Suprapubic skin (tissue), 4 donors: ENCODE results near the gene FHOD3. TPM values are rescaled to one million over a fixed set of nuclear protein-coding genes. Genes with fewer than 3 reads are reported as not detected.

Experiments
- DNase-seq, 2 donors: peaks; one replicate each; pipeline ENCODE4 v3.0.0-alpha.2; 2019; ENCODE audit warnings: low spot score in 2 of 2
- H3K27ac ChIP-seq: fragments of 200-600 bp; sonication (generic); one replicate; pipeline ENCODE4 v1.5.1; 2019
- H3K27me3 ChIP-seq: fragments of 200-600 bp; sonication (generic); one replicate; pipeline ENCODE4 v1.5.1; 2019
- H3K36me3 ChIP-seq: fragments of 200-600 bp; sonication (generic); one replicate; pipeline ENCODE4 v1.5.1; 2019
- H3K4me1 ChIP-seq: fragments of 200-600 bp; sonication (generic); one replicate; pipeline ENCODE4 v1.5.1; 2019
- H3K4me3 ChIP-seq: fragments of 200-600 bp; sonication (generic); one replicate; pipeline ENCODE4 v1.5.1; 2019; ENCODE audit warnings: mild to moderate bottlenecking
- H3K9me3 ChIP-seq: fragments of 200-600 bp; sonication (generic); one replicate; pipeline ENCODE4 v1.5.1; 2019
- EP300 ChIP-seq: sonication (generic); formaldehyde crosslinking; IDR thresholded peaks from one replicate; pipeline ENCODE4 v1.6.1; 2017; ENCODE audit warnings: antibody characterized with exemption
- POLR2A ChIP-seq, 2 donors: fragments of 450-650 bp; IDR thresholded peaks; one replicate each; pipeline ENCODE4 v1.6.1; 2017; ENCODE audit warnings: antibody characterized with exemption in 2 of 2, mild to moderate bottlenecking in 2 of 2, moderate library complexity in 2 of 2
- POLR2AphosphoS5 ChIP-seq, 3 donors: sonication (generic); formaldehyde crosslinking; IDR thresholded peaks; one replicate each; pipeline ENCODE4 v1.6.1; 2017; ENCODE audit warnings: antibody characterized with exemption in 3 of 3
- WGBS: methylation state at CpG from one replicate; pipeline ENCODE4 v1.1.5; 2018; 5-methylcytosine and 5-hydroxymethylcytosine counted together
- total RNA-seq, 4 donors: library from RNA; depleted of rRNA; stranded (reverse); fragments of >200 nt; gene quantifications; one replicate each; pipeline ENCODE4 v1.1.0, GENCODE V29; 2016
- TF ChIP-seq, protein P1 (sequence below), 2 donors: fragments of 200-600 bp in 1 of 2; fragments of 450-650 bp in 1 of 2; sonication (generic) in 1 of 2; IDR thresholded peaks; one replicate each; pipeline ENCODE4 v1.5.1; 2016 to 2019; ENCODE audit warnings: antibody characterized with exemption in 2 of 2, mild to moderate bottlenecking in 1 of 2, moderate library complexity in 1 of 2

FHOD3 gene
- total RNA-seq, 4 donors from 2014 or later: 5.8 to 18.7 (median 15.5) TPM

DNA sequence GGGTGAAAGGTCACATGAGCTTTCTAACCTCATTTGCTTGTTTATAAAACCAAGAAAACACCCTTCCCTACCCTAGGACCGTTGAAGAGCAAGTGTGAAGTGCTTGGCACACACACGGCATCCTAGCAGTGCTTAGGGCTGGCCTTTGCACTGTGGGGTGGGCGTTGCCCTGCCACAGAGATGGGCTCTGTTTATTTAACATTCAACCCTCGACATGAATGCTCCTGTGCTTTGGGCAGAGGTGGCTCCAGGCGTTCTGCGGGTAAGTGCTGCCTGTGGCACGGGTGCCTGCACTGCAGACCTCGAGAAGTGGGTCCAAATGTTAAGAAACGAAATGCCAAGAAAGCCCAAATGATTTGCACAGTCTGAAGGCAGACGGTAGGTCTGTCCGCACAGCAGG, 170.1 kb downstream of the FHOD3 start:
- Histone ChIP-seq H3K4me3 (no peak overlapping the region), H3K36me3 (no peaks in the 10 kb centered on the region), H3K27ac (no peak overlapping the region), H3K4me1 (no peaks in the 10 kb centered on the region), H3K9me3 (no peaks in the 10 kb centered on the region), H3K27me3 (no peaks in the 10 kb centered on the region)
- DNase-seq: no peak
- TF ChIP-seq, protein P1, sequence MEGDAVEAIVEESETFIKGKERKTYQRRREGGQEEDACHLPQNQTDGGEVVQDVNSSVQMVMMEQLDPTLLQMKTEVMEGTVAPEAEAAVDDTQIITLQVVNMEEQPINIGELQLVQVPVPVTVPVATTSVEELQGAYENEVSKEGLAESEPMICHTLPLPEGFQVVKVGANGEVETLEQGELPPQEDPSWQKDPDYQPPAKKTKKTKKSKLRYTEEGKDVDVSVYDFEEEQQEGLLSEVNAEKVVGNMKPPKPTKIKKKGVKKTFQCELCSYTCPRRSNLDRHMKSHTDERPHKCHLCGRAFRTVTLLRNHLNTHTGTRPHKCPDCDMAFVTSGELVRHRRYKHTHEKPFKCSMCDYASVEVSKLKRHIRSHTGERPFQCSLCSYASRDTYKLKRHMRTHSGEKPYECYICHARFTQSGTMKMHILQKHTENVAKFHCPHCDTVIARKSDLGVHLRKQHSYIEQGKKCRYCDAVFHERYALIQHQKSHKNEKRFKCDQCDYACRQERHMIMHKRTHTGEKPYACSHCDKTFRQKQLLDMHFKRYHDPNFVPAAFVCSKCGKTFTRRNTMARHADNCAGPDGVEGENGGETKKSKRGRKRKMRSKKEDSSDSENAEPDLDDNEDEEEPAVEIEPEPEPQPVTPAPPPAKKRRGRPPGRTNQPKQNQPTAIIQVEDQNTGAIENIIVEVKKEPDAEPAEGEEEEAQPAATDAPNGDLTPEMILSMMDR (IDR thresholded peaks at IDR 0.05): no peak
- TF ChIP-seq EP300 (no peak), POLR2AphosphoS5 (IDR thresholded peaks at IDR 0.05) (no peak), POLR2A (IDR thresholded peaks at IDR 0.05) (no peak)
- WGBS: 90% methylated on average over 8 of the region's 11 CpGs

DNA sequence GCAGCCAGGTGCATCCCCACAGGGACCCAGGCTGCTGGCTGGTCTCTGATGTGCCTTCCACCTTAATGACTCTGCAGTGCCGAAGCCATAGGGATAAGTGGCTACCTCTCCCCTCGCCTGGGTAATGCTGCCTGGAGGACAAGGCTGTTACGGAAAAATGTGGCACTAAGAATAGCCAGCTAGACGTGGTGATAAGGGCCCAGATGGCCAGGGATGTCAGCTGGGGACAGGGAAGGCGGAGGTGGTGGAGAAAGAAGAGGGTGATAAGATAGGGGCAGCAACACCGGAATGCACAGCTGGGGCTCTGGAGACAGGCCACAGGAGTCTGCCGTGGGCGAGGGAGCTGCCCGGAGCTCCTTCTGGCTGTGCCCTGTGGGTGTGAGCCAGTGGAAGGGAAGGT, 170.6 kb downstream of the FHOD3 start:
- no peaks in the 10 kb centered on the region for H3K4me1 ChIP-seq
- H3K27me3 ChIP-seq: no peaks in the 10 kb centered on the region
- 75% methylated on average over 9 of the region's 9 CpGs for WGBS
- no peaks in the 10 kb centered on the region for H3K9me3 ChIP-seq
- TF ChIP-seq, protein P1 (IDR thresholded peaks at IDR 0.05): no peak
- TF ChIP-seq POLR2AphosphoS5 (IDR thresholded peaks at IDR 0.05) (no peak), EP300 (no peak), POLR2A (IDR thresholded peaks at IDR 0.05) (no peak)
- H3K4me3 ChIP-seq: no peak overlapping the region
- H3K27ac ChIP-seq: no peak overlapping the region
- H3K36me3 ChIP-seq: no peaks in the 10 kb centered on the region
- peak in 1 of 2 donors; percentile 45 for DNase-seq

DNA sequence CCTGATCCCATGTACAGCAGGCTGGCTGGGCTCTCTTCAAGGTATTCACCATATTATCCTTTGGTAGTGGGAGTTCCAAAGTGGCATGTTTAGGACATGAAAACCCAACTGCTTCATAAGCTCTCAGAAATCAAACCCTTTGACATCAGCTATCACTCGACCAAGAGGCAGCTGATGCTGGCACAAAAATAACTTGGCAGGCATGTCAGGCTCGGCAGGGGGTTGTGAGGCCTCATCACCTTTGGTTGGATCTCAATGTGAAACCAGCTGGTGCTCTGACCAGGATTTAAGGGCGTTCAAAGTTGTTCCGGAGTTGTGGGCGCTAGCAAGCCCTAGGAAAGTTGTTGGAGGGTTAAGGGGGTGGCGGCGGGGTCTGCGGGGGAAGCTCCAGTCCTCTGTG, 171.9 kb downstream of the FHOD3 start:
- Histone ChIP-seq H3K4me1 (no peaks in the 10 kb centered on the region), H3K27me3 (no peaks in the 10 kb centered on the region), H3K4me3 (no peak overlapping the region), H3K27ac (no peak overlapping the region), H3K36me3 (no peaks in the 10 kb centered on the region), H3K9me3 (no peaks in the 10 kb centered on the region)
- no peak for DNase-seq
- WGBS: 75% methylated on average over 8 of the region's 8 CpGs
- no peak for TF ChIP-seq POLR2A (IDR thresholded peaks at IDR 0.05)
- TF ChIP-seq EP300: no peak
- TF ChIP-seq, protein P1 (IDR thresholded peaks at IDR 0.05): no peak
- TF ChIP-seq POLR2AphosphoS5 (IDR thresholded peaks at IDR 0.05): no peak

DNA sequence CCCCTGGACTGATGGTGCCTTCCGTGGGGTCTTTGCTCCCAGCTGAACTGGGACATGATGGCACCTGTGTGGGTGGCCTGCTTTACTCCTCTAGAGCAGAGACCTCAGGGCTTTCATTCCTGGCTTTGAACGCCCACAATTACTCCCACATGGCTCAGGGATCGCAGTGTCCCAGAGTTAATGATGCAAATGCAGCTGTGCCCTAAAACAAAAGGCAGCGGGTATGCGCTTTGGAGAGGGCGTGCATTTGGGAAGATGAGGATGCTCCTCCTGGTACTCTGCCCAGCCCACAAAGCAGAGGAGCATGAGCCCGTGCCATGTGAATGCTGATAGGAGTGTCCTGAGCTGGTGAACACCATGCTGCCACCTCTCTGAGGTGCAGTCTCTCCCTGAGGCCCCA, 173.4 kb downstream of the FHOD3 start:
- Histone ChIP-seq H3K36me3 (no peaks in the 10 kb centered on the region), H3K27ac (no peak overlapping the region), H3K27me3 (no peaks in the 10 kb centered on the region), H3K4me3 (no peak overlapping the region), H3K4me1 (no peaks in the 10 kb centered on the region), H3K9me3 (no peaks in the 10 kb centered on the region)
- TF ChIP-seq POLR2A (IDR thresholded peaks at IDR 0.05) (no peak), EP300 (no peak), POLR2AphosphoS5 (IDR thresholded peaks at IDR 0.05) (no peak)
- TF ChIP-seq, protein P1 (IDR thresholded peaks at IDR 0.05): no peak
- 80% methylated on average over 7 of the region's 7 CpGs for WGBS
- no peak for DNase-seq

DNA sequence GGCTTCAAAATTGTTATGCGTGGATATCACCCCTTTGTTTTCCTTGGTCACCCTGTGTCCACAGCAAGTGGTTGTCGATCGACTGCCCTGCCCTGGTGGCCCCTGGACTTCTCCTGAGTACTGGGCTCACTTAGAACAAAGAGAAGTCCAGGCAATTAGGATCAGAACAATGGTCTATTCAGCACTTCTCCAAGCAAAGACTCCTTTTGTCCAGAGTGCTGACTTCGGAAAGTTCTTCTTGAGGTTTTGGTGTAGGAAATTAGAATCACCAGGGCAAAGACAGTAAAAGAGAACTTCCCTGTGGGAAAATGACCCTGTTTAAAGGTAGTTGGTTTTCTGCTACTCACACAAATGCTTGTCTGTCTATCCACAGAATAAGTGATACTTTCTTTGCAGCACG, 173.9 kb downstream of the FHOD3 start:
- H3K4me3 ChIP-seq: no peak overlapping the region
- H3K27ac ChIP-seq: no peak overlapping the region
- DNase-seq: no peak
- no peaks in the 10 kb centered on the region for H3K9me3 ChIP-seq
- WGBS: 81% methylated on average over 5 of the region's 5 CpGs
- TF ChIP-seq EP300: no peak
- TF ChIP-seq, protein P1 (IDR thresholded peaks at IDR 0.05): no peak
- no peak for TF ChIP-seq POLR2A (IDR thresholded peaks at IDR 0.05)
- no peak for TF ChIP-seq POLR2AphosphoS5 (IDR thresholded peaks at IDR 0.05)
- H3K27me3 ChIP-seq: no peaks in the 10 kb centered on the region
- no peaks in the 10 kb centered on the region for H3K36me3 ChIP-seq
- H3K4me1 ChIP-seq: no peaks in the 10 kb centered on the region
